Thyroid gland (tissue), 4 donors: ENCODE data around the gene TMF1. TPM values are rescaled to one million over a fixed set of nuclear protein-coding genes. Genes with fewer than 3 reads are reported as not detected.
A peak's percentile ranks its signal among the peaks of the same experiment; 100 is the strongest.

ENCODE experiments used
- DNase-seq, 2 donors: peaks; one replicate each; pipeline ENCODE4 v3.0.0-alpha.2; 2019
- H3K27ac ChIP-seq, 3 donors: fragments of 200-600 bp; sonication (generic); 1 replicate in 2 of 3; 2 replicates in 1 of 3; pipeline ENCODE4 v1.5.1; 2016 to 2019; ENCODE audit warnings: mild to moderate bottlenecking in 1 of 3, moderate library complexity in 1 of 3
- H3K27me3 ChIP-seq: fragments of 200-600 bp; sonication (generic); one replicate; pipeline ENCODE4 v1.5.1; 2019
- H3K36me3 ChIP-seq, 2 donors: fragments of 200-600 bp; sonication (generic); one replicate each; pipeline ENCODE4 v1.5.1; 2016 to 2019
- H3K4me1 ChIP-seq, 2 donors: fragments of 200-600 bp; sonication (generic); one replicate each; pipeline ENCODE4 v1.5.1; 2017 to 2019
- H3K4me3 ChIP-seq, 3 donors: fragments of 200-600 bp; sonication (generic); replicated peaks in 1 of 3; 1 replicate in 2 of 3; 2 replicates in 1 of 3; pipeline ENCODE4 v1.5.1; 2016; ENCODE audit warnings: mild to moderate bottlenecking in 1 of 3
- H3K9me3 ChIP-seq: fragments of 200-600 bp; sonication (generic); one replicate; pipeline ENCODE4 v1.5.1; 2017
- POLR2A ChIP-seq, 2 donors: fragments of 450-650 bp; IDR thresholded peaks; one replicate each; pipeline ENCODE4 v1.6.1; 2017; ENCODE audit warnings: antibody characterized with exemption in 2 of 2, mild to moderate bottlenecking in 2 of 2, moderate library complexity in 1 of 2
- WGBS, 2 donors: methylation state at CpG; one replicate each; pipeline ENCODE4 v1.1.5; 2017; 5-methylcytosine and 5-hydroxymethylcytosine counted together
- intact Hi-C: fragments of 100-400 bp; cut with DNase I; formaldehyde crosslinking; loops from one replicate; pipeline ENCODE4 v1.15.1; 2023
- total RNA-seq, 4 donors: library from RNA; depleted of rRNA; stranded (reverse); fragments of >200 nt; gene quantifications; one replicate each; pipeline ENCODE4 v1.2.3, GENCODE V29; 2016
- TF ChIP-seq, protein P1 (sequence below), 6 experiments: fragments of 200-600 bp in 3 of 6; fragments of 450-650 bp in 3 of 6; sonication (generic) in 3 of 6; IDR thresholded peaks; one replicate each; pipeline ENCODE4 v1.5.1; 2016 to 2019; ENCODE audit warnings: antibody characterized with exemption in 6 of 6, mild to moderate bottlenecking in 2 of 6, inconsistent platforms in 1 of 6, moderate library complexity in 1 of 6

The TMF1 gene
- total RNA-seq, 4 donors from 2014 or later = 44.3 to 53.2 (median 50.3) TPM

DNA sequence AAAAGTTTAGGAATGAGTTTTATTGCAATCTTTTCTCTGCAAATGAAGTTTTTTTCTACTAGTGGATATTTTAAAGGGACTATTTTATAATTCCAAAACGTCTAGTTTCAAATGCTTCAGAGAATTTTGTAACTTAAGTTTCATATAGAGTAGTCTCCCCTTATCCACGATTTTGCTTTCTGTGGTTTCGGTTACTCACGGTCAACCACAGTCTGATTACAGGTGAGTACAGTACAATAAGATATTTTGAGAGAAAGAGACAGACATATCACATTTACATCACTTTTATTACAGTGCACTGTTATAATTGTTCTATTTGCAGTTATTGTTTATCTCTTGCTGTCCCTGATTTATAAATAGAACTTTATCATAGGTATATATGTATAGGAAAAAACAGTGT, 31.3 kb downstream of the TMF1 start:
- H3K4me3 ChIP-seq = no peak overlapping the region
- 74 to 75% methylated on average over 4 of the region's 4 CpGs for WGBS, 2 donors
- no peaks in the 10 kb centered on the region for H3K27me3 ChIP-seq
- H3K36me3 ChIP-seq = peaks cover 9 to 10% of the 10 kb centered on the region in 2 donors
- intact Hi-C loops = no loop called here
- no peak for TF ChIP-seq POLR2A (IDR thresholded peaks at IDR 0.05)
- TF ChIP-seq, protein P1, sequence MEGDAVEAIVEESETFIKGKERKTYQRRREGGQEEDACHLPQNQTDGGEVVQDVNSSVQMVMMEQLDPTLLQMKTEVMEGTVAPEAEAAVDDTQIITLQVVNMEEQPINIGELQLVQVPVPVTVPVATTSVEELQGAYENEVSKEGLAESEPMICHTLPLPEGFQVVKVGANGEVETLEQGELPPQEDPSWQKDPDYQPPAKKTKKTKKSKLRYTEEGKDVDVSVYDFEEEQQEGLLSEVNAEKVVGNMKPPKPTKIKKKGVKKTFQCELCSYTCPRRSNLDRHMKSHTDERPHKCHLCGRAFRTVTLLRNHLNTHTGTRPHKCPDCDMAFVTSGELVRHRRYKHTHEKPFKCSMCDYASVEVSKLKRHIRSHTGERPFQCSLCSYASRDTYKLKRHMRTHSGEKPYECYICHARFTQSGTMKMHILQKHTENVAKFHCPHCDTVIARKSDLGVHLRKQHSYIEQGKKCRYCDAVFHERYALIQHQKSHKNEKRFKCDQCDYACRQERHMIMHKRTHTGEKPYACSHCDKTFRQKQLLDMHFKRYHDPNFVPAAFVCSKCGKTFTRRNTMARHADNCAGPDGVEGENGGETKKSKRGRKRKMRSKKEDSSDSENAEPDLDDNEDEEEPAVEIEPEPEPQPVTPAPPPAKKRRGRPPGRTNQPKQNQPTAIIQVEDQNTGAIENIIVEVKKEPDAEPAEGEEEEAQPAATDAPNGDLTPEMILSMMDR (IDR thresholded peaks at IDR 0.05) = no peak
- no peaks in the 10 kb centered on the region for H3K4me1 ChIP-seq
- DNase-seq = no peak
- no peaks in the 10 kb centered on the region for H3K9me3 ChIP-seq
- no peak overlapping the region for H3K27ac ChIP-seq

DNA sequence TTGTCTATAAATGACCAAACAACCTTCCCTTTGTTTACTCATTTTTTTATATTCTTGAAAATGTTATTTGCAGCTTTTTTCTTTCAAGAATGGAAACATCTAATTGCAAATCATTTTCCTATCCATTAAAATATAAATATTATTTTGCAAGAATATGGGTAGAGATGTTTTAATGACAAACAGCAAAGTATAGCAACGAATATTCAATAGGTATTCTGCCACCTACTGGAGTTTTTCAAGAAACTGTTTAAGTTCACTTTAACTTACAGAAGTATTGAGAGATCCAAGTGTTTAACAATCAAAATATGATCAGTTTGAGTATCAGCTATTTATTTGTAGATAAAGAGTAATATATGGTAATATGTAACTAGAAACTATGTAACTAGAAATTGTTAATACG, 31.7 kb downstream of the TMF1 start:
- DNase-seq = no peak
- Histone ChIP-seq H3K36me3 (peaks cover 5 to 6% of the 10 kb centered on the region in 2 donors), H3K9me3 (no peaks in the 10 kb centered on the region), H3K4me3 (no peak overlapping the region), H3K4me1 (no peaks in the 10 kb centered on the region), H3K27me3 (no peaks in the 10 kb centered on the region), H3K27ac (no peak overlapping the region)
- WGBS, 2 donors = 53 to 54% methylated on average over 2 of the region's 2 CpGs
- intact Hi-C loops = no loop called here
- no peak for TF ChIP-seq POLR2A (IDR thresholded peaks at IDR 0.05)
- TF ChIP-seq, protein P1 (IDR thresholded peaks at IDR 0.05) = peak in 1 of 6 experiments; percentile 9

DNA sequence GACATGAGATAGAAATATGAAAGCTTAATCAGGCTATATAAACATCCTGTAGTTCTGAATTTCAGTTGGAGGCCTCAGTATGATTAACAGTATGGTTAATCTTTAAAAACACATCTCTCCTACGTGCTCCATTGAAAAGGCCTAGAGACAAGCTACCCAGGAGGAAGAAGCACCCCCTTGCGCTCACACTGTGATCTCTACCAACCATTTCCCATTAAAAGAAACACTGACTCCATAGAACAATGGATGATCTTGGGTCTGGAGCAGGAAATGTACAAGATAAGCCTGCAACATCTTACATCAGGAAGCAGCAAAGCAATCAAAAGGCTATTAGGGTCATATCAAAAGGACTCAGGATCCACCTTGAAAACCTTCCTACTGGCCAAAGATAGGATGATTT, 35.2 kb downstream of the TMF1 start:
- no peak for DNase-seq
- Histone ChIP-seq H3K9me3 (no peaks in the 10 kb centered on the region), H3K4me1 (peaks cover 0 to 7% of the 10 kb centered on the region in 2 donors), H3K27ac (no peak overlapping the region), H3K27me3 (no peaks in the 10 kb centered on the region), H3K36me3 (no peaks in the 10 kb centered on the region), H3K4me3 (no peak overlapping the region)
- TF ChIP-seq, protein P1 (IDR thresholded peaks at IDR 0.05) = no peak
- TF ChIP-seq POLR2A (IDR thresholded peaks at IDR 0.05) = no peak
- 73 to 89% methylated on average over 2 of the region's 2 CpGs for WGBS, 2 donors
- intact Hi-C loops = no loop called here

DNA sequence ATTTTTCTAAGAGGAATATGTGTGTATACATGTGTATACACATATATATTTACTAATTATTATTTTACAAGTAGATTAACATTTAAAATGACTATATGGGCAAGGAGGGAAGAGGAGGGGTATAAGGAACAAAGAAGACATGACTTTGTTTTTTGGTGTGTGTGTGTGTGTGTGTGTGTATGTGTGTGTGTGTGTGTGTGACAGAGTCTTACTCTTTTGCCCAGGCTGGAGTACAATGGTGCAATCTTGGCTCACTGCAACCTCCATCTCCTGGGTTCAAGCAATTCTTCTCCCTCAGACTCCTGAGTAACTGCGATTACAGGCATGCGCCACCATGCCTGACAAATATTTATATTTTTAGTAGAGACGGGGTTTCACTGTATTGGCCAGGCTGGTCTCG, 36.0 kb downstream of the TMF1 start:
- Histone ChIP-seq H3K27me3 (no peaks in the 10 kb centered on the region), H3K36me3 (no peaks in the 10 kb centered on the region), H3K27ac (no peak overlapping the region), H3K4me3 (no peak overlapping the region), H3K4me1 (peaks cover 0 to 7% of the 10 kb centered on the region in 2 donors), H3K9me3 (no peaks in the 10 kb centered on the region)
- 98 to 100% methylated on average over 4 of the region's 4 CpGs for WGBS, 2 donors
- intact Hi-C loops = no loop called here
- no peak for DNase-seq
- TF ChIP-seq POLR2A (IDR thresholded peaks at IDR 0.05) = no peak
- TF ChIP-seq, protein P1 (IDR thresholded peaks at IDR 0.05) = no peak

DNA sequence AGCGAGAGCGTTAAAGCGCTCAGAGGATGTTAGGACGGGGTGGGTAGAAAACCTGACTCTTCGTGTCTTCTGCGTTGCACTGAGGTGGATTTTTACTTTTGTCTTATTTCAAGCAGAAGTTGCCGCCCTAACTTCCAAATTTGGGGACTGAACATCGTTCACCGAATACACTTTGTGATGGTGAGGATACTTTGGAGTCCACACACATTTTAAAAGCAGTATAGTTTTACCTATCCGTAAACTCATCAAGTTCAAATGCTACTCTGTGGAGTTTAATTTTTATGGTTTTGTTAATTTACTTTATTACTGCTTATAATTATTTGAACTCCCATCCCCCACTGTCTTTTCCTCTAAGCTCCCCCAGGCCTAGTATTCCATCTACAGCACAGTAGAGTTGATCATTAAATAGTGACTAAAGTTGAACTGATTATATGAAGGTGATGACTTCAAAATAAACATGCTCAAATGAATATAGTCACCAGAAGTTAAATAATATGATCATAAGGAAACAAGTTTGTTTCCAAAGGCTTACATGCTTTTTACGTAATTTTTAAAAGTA, 38.0 kb downstream of the TMF1 start:
- intact Hi-C loops = no loop called here
- H3K36me3 ChIP-seq = peaks cover 0 to 4% of the 10 kb centered on the region in 2 donors
- no peak for TF ChIP-seq POLR2A (IDR thresholded peaks at IDR 0.05)
- TF ChIP-seq, protein P1 (IDR thresholded peaks at IDR 0.05) = no peak

More for the DNA sequence above, 38.0 kb downstream of the TMF1 start:
- DNase-seq = no peak
- peak overlapping the region; percentile 64 to 94 (median 80) for H3K4me3 ChIP-seq
- H3K4me1 ChIP-seq = peaks cover 0 to 7% of the 10 kb centered on the region in 2 donors
- H3K27me3 ChIP-seq = no peaks in the 10 kb centered on the region
- no peaks in the 10 kb centered on the region for H3K9me3 ChIP-seq
- peak overlapping the region; percentile 95 to 99 (median 96) for H3K27ac ChIP-seq
- WGBS, 2 donors = 18 to 21% methylated on average over 11 of the region's 11 CpGs
